G401.6 (cell line): ENCODE measurements around the gene TNIK.
"Not testable (repeated sequence)": the region's sequence is repeated elsewhere in the genome, so short reads cannot be mapped to it uniquely, and the experiment has no call there.

Experiments
- FAIRE-seq: peaks from 2 replicates; lab custom pipeline; 2012; peaks lifted over from hg19 to GRCh38; lab: Jason Lieb, UNC

TNIK gene

DNA sequence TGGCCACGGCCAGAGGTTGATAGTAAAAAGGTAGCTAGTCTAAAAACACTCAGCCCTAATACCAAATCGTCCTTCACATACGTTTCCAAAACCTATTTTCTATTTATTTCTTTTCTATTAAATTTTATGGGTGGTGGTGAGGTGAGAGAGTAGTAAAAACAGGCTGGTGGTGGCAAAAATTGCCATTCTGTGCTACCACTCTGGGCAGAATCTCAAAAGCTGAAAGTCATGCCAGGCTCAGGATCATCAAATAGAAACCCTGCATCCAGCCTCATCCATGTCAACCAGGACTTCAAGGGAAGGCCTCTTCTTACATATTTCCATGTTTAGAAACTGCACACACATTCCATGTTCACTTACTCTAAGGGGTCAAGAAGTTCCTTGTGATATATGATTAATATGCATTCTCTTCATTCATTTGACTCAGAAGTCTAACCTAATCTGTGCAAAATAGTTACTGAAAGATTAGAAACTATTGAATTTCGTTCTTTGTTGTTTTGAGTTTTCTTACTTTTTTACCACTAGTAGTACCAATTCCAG, 153.1 kb downstream of the TNIK start:
- no peak for FAIRE-seq

GRCh38 chr3:171306631-171307030, 153.6 kb downstream of the TNIK start:
- FAIRE-seq, result no peak

DNA sequence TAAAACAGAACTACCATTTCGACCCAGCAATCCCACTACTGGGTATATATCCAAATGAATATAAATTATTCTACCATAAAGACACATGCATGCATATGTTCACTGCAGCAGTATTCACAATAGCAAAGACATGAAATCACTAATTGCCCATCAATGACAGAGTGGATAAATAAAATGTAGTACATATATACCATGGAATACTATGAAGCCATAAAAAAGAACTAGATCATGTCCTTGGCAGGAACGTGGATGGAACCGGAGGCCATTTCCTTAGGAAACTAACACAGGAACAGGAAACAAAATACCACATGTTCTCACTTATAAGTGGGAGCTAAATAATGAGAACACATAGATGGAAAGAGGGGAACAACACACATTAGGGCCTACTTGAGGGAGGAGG, 154.4 kb downstream of the TNIK start:
- not testable (repeated sequence) for FAIRE-seq

GRCh38 chr3:171304498-171304897, 155.7 kb downstream of the TNIK start:
- not testable (repeated sequence) for FAIRE-seq

- not testable (repeated sequence) for FAIRE-seq
Measured at GRCh38 chr3:171304017-171304416, 156.2 kb downstream of the TNIK start.

- no peak for FAIRE-seq
Measured at GRCh38 chr3:171301998-171302397, 158.2 kb downstream of the TNIK start.

GRCh38 chr3:171301002-171301401, 159.2 kb downstream of the TNIK start:
- no peak for FAIRE-seq

DNA sequence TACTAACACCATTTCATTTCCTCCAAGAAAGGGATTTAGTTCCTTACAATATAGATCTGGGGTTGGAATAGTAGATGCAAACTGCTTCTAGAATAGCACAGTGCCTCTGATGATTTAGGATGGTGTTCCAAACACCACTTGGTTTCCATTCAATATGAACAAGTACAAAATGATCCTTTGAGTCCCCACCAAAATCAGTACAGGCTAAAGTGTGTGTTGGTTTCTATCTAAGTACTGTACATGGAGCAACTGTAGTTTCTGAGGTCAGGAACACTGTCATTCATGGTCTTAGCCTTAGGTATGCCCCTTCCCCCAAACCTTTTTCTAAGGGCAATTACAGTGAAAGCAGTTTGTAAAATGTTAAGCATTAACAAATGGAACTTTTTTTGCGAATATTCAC, 162.3 kb downstream of the TNIK start:
- FAIRE-seq, result no peak

- no peak for FAIRE-seq
Measured at GRCh38 chr3:171297207-171297606, 163.0 kb downstream of the TNIK start.

DNA sequence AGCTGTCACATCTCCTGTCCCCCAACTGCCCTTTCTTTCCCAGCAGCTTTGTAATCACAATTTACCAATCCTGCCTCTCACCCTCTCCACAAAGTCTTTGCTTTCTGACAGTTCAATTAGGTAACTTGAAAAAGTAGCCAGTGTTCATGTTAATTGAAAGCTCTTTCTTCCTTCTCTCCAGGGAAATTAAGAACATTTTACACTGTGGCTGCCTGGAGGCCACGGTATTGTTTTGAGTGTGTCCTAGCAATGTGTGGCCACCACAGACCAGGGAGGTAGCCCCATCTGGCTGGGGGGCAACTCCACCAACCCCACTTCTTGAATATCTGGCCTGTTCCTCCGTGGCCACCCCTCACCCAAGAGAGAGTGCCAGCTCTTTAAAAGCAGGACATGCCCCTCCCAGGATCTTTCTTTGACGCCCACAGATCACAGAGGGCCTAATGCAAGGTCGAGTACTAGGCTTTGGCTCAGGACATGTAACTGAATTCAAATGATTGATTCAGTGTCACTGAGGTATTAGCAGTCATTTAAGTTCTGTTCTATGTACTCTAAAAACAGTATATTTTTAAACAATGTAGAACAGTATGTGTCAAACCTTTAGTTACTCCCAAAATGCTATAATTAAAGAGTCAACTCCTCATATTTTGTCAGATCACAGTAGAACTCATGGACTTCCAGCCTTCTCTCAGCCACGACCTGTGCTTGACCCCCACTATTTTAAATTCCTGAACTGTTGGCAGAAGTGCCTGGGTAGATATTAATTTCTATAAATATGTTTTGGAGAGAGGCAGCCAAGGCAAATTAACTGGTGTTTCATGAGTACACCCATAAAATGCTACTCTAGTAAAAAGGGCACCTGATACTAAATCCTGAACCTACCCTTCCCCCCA, 164.5 kb downstream of the TNIK start:
- FAIRE-seq, result no peak

DNA sequence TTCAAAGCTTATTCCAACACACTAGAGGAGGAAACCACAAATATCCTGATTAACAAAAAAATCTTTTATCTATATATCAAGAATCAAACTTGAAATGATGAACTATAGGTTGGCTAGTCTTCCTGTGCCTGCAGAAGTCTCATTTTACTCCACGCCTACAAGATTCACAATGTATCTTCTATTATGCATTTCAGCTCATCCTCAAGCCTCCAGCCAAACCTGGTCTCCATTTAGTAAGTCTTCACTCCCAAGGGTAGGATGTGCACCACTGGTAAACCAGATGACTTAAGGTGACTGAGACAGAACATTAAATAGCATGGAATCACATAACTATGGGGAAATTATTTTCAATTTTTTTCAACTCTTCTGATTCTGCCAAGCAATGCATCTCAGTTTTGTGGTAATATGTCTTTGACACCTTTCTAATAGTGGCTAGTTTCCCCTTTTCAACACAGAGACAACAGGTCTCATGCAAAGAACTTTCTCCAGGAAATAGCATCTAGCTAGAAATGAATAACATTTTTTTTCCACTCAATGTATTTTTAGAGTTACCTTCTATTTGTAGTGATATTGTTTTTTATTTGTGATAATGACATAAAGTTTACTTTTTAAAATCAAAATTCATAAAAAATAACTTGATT, 166.9 kb downstream of the TNIK start:
- no peak for FAIRE-seq

DNA sequence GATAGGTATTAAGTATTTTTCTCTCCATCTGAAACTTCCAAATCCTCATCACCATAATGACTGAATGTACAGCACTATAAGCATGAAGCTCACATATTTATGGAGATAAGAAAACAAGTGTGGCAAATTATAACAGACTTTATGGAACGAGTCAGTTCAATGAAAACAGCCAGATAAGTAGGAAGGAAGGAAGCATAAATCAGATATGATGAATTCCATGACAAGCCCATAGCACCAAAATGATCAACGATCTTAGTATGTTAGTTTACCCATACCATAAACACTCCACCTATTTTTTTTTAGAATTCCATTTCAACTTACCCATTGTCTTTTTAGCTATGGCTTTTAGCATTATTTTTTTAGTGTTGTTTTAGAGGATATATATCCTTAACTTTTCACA, 169.5 kb downstream of the TNIK start:
- no peak for FAIRE-seq

DNA sequence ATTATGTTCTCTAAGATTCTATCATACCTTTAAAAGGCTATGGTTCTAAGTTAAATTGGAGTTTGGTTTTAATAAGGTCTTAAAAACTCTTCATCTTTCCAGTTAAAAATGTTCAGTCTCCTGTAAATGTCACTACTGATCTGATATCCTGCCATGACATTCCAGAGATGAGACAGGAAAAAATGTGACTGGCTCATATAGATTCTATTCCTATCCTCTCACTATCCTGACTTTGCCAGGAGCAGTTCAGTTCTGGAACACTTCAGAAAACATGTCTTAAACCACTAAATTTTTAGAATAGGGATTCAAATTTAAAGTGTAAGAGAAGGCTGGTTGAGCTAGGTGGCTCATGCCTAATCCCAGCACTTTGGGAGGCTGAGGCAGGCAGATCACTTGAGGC, 170.9 kb downstream of the TNIK start:
- FAIRE-seq, result no peak

GRCh38 chr3:171287761-171288160, 172.4 kb downstream of the TNIK start:
- not testable (repeated sequence) for FAIRE-seq

DNA sequence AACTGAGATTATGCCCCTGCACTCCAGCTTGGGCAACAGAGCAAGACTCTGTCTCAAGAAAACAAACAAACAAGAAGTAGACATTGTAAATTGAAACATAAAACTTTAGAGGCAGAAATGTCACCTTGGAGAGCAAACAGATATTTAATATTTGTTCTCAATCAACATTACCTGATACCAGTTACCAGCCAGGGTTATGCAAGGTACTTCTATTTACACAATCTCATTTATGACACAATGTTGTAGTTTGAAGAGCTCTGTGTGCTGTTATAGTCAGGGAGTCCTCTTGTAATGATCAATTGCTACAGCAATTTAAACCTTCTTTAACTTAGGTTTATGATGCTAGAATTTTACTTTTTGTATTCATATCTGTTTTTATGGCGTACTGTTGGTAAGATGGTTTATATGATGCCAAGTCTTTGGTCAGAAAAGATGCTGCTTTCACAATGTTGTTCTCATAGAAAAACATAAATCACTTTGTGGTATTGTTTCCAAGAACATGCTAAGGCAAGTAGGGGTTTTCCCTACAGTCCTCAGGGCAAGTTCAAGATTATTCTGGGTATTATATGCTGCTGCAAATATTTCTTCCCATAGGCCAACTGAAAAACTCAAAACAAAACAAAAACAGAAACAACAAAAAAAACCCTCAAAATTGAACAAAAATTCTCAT, 173.5 kb downstream of the TNIK start:
- FAIRE-seq, result no peak

DNA sequence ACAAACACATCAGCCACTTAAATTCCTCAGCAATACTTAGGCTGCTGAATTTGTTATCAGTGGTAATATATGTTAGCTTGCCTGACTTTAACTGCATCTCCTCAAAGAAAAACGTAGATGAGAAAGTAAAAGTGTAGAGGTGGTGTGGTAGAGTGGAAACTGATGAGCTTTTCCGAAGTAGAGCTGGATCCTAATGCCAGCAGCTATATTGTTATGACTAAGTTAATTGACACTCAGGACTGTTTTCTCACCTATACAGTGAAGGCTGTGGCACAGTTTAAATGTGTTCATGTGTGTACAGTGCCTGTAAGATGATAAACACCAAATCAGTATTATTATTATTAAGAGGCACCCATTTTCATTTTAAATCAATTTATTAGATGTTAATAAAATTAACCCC, 174.9 kb downstream of the TNIK start:
- no peak for FAIRE-seq

- no peak for FAIRE-seq
Measured at GRCh38 chr3:171284308-171285075, 175.7 kb downstream of the TNIK start.

DNA sequence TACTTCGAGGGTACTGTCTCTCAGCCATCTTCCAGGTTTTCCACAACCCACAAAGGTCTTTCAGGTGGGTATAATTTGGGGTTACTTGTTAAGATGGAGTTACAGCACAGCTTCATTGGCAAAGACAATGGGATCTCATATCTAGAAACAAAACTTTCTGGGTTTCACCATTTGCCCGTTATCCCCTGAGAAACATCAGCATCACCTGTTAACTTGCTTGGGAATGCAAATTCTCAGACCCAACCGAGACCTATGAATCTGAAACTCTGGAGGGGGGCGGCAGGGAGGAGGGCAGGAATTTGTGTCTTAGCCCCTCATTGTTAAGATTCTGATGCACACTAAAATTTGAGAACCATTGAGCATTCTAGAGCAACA, 176.4 kb downstream of the TNIK start:
- no peak for FAIRE-seq

- FAIRE-seq, result no peak
Measured at GRCh38 chr3:171283183-171283847, 176.9 kb downstream of the TNIK start.

DNA sequence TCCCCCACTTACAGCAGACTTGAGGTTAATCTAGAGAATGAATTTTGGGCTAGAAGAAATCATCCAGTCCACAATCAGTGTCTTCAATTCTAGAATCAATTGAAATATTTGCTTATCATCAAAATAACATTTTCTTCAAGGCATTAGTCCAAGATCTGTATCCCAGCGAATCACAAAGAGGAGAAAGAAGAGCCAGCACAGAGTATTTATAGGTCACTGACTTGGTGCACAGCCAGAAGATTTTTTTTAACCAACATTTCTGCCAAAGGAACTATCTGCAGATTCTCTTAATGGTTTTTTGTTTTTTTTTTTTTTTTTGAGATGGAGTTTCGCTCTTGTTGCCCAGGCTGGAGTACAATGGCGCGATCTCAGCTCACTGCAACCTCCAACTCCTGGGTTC, 178.2 kb downstream of the TNIK start:
- no peak for FAIRE-seq

DNA sequence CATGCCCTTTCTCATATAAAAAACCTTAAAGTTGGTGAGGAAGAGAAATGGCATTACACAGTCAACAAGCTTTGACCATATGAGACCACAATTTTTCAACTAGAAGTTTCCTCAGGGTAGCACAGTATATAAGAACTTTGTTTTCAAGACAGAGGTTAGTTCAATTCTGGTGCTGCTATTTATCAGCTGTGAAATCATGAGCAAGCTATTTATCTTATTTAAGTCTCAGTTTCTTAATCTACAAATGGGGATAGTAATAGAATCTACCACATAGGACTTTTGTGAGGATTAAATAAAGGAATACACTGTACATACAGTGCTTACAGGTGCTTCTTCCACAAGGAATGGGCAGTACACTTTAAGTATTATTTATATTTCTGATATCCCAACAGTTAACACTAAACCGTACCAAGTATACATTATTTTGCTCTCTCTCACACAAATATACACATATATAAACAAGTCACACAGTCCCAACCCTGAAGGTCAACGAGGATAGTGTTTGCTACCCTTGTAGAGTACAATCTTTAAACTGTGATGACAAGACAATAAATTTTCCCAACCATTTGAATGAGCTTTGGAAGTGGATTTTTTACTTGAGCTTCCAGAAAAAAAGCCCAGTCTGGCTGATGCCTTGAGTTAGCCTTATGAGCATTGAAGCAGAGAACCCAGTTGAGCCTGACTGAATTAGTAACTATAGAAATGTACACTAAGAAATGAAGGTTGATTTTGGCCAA, 178.8 kb downstream of the TNIK start:
- FAIRE-seq, result no peak
